Measurements from ENCODE around the gene COPS3. TPM values are rescaled to one million over a fixed set of nuclear protein-coding genes. Genes with fewer than 3 reads are reported as not detected.

The COPS3 gene
- total and polyA plus RNA-seq, 9 of the 15 experiments (the other 6 are each of a cell fraction or from before 2014, with no cell fraction given) = 92.4 to 295 (median 167) TPM

DNA sequence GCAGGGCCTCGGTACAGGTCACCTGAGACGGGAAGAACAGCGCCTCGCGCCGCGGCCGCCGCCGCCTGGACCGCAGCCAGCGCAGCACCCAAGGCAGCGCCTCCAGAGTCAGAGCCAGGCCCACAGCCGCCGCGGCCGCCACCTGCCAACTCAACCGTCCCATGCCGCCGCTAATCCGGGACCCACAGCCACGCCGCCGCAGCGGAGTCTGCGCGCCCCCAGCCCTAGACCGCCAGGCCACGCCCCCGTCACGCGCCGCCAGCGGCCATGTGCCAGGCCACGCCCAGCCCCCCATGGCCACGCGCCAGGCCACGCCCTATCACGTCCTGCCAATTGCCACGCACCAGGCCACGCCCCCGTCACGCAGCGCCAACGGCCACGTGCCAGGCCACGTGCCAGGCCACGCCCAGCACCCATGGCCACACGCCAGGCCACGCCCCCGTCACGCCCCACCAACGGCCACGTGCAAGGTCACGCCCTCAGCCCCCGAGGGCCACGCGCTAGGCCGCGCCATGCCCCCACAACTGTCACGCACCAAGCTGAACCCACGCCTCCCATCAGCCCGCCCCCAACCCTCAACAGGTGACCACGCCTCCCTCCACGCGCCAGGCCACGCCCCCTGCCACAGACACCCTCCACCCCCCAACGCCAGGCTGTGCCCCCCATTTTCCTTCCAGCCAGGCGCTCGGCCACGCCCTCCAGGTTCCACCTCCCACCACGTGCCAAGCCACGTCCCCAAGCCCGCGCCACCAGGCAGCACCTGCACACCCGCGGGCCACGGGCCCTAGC, 74.7 kb downstream of the COPS3 start, which contains the start of gene PLD6 (continued):
- TF ChIP-seq, protein P1, sequence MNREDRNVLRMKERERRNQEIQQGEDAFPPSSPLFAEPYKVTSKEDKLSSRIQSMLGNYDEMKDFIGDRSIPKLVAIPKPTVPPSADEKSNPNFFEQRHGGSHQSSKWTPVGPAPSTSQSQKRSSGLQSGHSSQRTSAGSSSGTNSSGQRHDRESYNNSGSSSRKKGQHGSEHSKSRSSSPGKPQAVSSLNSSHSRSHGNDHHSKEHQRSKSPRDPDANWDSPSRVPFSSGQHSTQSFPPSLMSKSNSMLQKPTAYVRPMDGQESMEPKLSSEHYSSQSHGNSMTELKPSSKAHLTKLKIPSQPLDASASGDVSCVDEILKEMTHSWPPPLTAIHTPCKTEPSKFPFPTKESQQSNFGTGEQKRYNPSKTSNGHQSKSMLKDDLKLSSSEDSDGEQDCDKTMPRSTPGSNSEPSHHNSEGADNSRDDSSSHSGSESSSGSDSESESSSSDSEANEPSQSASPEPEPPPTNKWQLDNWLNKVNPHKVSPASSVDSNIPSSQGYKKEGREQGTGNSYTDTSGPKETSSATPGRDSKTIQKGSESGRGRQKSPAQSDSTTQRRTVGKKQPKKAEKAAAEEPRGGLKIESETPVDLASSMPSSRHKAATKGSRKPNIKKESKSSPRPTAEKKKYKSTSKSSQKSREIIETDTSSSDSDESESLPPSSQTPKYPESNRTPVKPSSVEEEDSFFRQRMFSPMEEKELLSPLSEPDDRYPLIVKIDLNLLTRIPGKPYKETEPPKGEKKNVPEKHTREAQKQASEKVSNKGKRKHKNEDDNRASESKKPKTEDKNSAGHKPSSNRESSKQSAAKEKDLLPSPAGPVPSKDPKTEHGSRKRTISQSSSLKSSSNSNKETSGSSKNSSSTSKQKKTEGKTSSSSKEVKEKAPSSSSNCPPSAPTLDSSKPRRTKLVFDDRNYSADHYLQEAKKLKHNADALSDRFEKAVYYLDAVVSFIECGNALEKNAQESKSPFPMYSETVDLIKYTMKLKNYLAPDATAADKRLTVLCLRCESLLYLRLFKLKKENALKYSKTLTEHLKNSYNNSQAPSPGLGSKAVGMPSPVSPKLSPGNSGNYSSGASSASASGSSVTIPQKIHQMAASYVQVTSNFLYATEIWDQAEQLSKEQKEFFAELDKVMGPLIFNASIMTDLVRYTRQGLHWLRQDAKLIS (CRISPR knock-in tag; IDR thresholded peaks at IDR 0.05) = peak; percentile 80; the same call in 1 of the 2 replicates
- TF ChIP-seq HOXB6 (CRISPR knock-in tag; IDR thresholded peaks at IDR 0.05; ENCODE audit: borderline replicate concordance) (no peak), MTF1 (CRISPR knock-in tag; IDR thresholded peaks at IDR 0.05; ENCODE audit: borderline replicate concordance) (no peak), BRF1 (IDR thresholded peaks at IDR 0.05; ENCODE audit: borderline replicate concordance, extremely low read depth, insufficient read length) (no peak), ESRRA (IDR thresholded peaks at IDR 0.05; ENCODE audit: borderline replicate concordance, low read depth) (no peak; the same call in 1 of the 2 replicates), SMAD2 (IDR thresholded peaks at IDR 0.05; ENCODE audit: low read depth, low read length) (no peak), GTF2E2 (tag; IDR thresholded peaks at IDR 0.05) (no peak)
- TF ChIP-seq, protein P2, sequence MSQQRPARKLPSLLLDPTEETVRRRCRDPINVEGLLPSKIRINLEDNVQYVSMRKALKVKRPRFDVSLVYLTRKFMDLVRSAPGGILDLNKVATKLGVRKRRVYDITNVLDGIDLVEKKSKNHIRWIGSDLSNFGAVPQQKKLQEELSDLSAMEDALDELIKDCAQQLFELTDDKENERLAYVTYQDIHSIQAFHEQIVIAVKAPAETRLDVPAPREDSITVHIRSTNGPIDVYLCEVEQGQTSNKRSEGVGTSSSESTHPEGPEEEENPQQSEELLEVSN (IDR thresholded peaks at IDR 0.05; ENCODE audit: borderline replicate concordance in 1 of 2, extremely low read depth in 1 of 2, insufficient read depth in 1 of 2, insufficient read length in 1 of 2, low read depth in 1 of 2, low read length in 1 of 2, poor library complexity in 1 of 2, severe bottlenecking in 1 of 2) = peak; percentile 89 to 96
- TF ChIP-seq, protein P3, sequence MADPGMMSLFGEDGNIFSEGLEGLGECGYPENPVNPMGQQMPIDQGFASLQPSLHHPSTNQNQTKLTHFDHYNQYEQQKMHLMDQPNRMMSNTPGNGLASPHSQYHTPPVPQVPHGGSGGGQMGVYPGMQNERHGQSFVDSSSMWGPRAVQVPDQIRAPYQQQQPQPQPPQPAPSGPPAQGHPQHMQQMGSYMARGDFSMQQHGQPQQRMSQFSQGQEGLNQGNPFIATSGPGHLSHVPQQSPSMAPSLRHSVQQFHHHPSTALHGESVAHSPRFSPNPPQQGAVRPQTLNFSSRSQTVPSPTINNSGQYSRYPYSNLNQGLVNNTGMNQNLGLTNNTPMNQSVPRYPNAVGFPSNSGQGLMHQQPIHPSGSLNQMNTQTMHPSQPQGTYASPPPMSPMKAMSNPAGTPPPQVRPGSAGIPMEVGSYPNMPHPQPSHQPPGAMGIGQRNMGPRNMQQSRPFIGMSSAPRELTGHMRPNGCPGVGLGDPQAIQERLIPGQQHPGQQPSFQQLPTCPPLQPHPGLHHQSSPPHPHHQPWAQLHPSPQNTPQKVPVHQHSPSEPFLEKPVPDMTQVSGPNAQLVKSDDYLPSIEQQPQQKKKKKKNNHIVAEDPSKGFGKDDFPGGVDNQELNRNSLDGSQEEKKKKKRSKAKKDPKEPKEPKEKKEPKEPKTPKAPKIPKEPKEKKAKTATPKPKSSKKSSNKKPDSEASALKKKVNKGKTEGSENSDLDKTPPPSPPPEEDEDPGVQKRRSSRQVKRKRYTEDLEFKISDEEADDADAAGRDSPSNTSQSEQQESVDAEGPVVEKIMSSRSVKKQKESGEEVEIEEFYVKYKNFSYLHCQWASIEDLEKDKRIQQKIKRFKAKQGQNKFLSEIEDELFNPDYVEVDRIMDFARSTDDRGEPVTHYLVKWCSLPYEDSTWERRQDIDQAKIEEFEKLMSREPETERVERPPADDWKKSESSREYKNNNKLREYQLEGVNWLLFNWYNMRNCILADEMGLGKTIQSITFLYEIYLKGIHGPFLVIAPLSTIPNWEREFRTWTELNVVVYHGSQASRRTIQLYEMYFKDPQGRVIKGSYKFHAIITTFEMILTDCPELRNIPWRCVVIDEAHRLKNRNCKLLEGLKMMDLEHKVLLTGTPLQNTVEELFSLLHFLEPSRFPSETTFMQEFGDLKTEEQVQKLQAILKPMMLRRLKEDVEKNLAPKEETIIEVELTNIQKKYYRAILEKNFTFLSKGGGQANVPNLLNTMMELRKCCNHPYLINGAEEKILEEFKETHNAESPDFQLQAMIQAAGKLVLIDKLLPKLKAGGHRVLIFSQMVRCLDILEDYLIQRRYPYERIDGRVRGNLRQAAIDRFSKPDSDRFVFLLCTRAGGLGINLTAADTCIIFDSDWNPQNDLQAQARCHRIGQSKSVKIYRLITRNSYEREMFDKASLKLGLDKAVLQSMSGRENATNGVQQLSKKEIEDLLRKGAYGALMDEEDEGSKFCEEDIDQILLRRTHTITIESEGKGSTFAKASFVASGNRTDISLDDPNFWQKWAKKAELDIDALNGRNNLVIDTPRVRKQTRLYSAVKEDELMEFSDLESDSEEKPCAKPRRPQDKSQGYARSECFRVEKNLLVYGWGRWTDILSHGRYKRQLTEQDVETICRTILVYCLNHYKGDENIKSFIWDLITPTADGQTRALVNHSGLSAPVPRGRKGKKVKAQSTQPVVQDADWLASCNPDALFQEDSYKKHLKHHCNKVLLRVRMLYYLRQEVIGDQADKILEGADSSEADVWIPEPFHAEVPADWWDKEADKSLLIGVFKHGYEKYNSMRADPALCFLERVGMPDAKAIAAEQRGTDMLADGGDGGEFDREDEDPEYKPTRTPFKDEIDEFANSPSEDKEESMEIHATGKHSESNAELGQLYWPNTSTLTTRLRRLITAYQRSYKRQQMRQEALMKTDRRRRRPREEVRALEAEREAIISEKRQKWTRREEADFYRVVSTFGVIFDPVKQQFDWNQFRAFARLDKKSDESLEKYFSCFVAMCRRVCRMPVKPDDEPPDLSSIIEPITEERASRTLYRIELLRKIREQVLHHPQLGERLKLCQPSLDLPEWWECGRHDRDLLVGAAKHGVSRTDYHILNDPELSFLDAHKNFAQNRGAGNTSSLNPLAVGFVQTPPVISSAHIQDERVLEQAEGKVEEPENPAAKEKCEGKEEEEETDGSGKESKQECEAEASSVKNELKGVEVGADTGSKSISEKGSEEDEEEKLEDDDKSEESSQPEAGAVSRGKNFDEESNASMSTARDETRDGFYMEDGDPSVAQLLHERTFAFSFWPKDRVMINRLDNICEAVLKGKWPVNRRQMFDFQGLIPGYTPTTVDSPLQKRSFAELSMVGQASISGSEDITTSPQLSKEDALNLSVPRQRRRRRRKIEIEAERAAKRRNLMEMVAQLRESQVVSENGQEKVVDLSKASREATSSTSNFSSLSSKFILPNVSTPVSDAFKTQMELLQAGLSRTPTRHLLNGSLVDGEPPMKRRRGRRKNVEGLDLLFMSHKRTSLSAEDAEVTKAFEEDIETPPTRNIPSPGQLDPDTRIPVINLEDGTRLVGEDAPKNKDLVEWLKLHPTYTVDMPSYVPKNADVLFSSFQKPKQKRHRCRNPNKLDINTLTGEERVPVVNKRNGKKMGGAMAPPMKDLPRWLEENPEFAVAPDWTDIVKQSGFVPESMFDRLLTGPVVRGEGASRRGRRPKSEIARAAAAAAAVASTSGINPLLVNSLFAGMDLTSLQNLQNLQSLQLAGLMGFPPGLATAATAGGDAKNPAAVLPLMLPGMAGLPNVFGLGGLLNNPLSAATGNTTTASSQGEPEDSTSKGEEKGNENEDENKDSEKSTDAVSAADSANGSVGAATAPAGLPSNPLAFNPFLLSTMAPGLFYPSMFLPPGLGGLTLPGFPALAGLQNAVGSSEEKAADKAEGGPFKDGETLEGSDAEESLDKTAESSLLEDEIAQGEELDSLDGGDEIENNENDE (IDR thresholded peaks at IDR 0.05; ENCODE audit: low read depth, low read length) = no peak

Measured in K562 (cell line).